GM23338 (cell line): ENCODE results near the gene JUP. TPM values are rescaled to one million over a fixed set of nuclear protein-coding genes. Genes with fewer than 3 reads are reported as not detected.

Experiments
- ATAC-seq: fragments of 200-7000 bp; cut with Tn5 transposase; 3 replicates; pipeline ENCODE4 v1.9.1; 2020
- DNase-seq: peaks from one replicate; pipeline ENCODE4 v3.0.0-alpha.2; 2015; ENCODE audit warnings: low spot score
- H2AFZ ChIP-seq: fragments of 200-600 bp; sonication (generic); 2 replicates; pipeline ENCODE4 v1.8.0; 2016; ENCODE audit warnings: antibody characterized with exemption, mild to moderate bottlenecking, moderate library complexity
- H3F3A ChIP-seq: fragments of 200-600 bp; sonication (generic); replicated peaks from 2 replicates; pipeline ENCODE4 v1.8.0; 2017; ENCODE audit warnings: antibody characterized with exemption, mixed run types, low read depth
- H3K27ac ChIP-seq: fragments of 200-600 bp; sonication (generic); 2 replicates; pipeline ENCODE4 v1.6.1; 2016; ENCODE audit warnings: low read depth
- H3K27me3 ChIP-seq: fragments of 200-600 bp; sonication (generic); 2 replicates; pipeline ENCODE4 v1.8.0; 2016; ENCODE audit warnings: mild to moderate bottlenecking, mixed run types, moderate library complexity; ENCODE audit not compliant: insufficient read depth
- H3K36me3 ChIP-seq: fragments of 200-600 bp; sonication (generic); 2 replicates; pipeline ENCODE4 v1.8.0; 2016; ENCODE audit warnings: mild to moderate bottlenecking; ENCODE audit not compliant: insufficient read depth
- H3K4me1 ChIP-seq: fragments of 200-600 bp; sonication (generic); 2 replicates; pipeline ENCODE4 v1.8.0; 2016; ENCODE audit warnings: mild to moderate bottlenecking, moderate library complexity; ENCODE audit not compliant: insufficient read depth
- H3K4me2 ChIP-seq: fragments of 200-600 bp; sonication (generic); 2 replicates; pipeline ENCODE4 v1.7.1; 2017; ENCODE audit warnings: mixed run types
- H3K4me3 ChIP-seq: fragments of 200-600 bp; sonication (generic); 2 replicates; pipeline ENCODE4 v1.6.1; 2016; ENCODE audit warnings: mixed run types
- H3K79me2 ChIP-seq: fragments of 200-600 bp; sonication (generic); replicated peaks from 2 replicates; pipeline ENCODE4 v1.8.0; 2017; ENCODE audit warnings: mild to moderate bottlenecking; ENCODE audit not compliant: insufficient read depth
- H3K9me2 ChIP-seq: fragments of 200-600 bp; sonication (generic); 2 replicates; pipeline ENCODE4 v1.8.0; 2017; ENCODE audit not compliant: insufficient read depth
- H4K20me1 ChIP-seq: fragments of 200-600 bp; sonication (generic); replicated peaks from 2 replicates; pipeline ENCODE4 v1.8.0; 2017; ENCODE audit warnings: mild to moderate bottlenecking; ENCODE audit not compliant: insufficient read depth
- H3K27ac Mint-ChIP-seq: 2 replicates; pipeline ENCODE4 v1.8.0; 2020; ENCODE audit warnings: inconsistent platforms, mild to moderate bottlenecking, moderate library complexity, mixed read lengths
- H3K27me3 Mint-ChIP-seq: 3 replicates; pipeline ENCODE4 v1.8.0; 2022; ENCODE audit warnings: low read depth, mild to moderate bottlenecking, moderate library complexity, mixed read lengths, inconsistent platforms; ENCODE audit not compliant: insufficient read depth, poor library complexity
- H3K36me3 Mint-ChIP-seq: 3 replicates; pipeline ENCODE4 v1.8.0; 2021; ENCODE audit warnings: low read depth, mild to moderate bottlenecking, inconsistent platforms, moderate library complexity, mixed read lengths
- H3K4me1 Mint-ChIP-seq: 3 replicates; pipeline ENCODE4 v1.8.0; 2020; ENCODE audit warnings: mild to moderate bottlenecking, inconsistent platforms, mixed read lengths
- H3K4me3 Mint-ChIP-seq: 3 replicates; pipeline ENCODE4 v1.8.0; 2021; ENCODE audit warnings: moderate library complexity, mild to moderate bottlenecking, inconsistent platforms, mixed read lengths
- H3K9me3 Mint-ChIP-seq: 3 replicates; pipeline ENCODE4 v1.8.0; 2020; ENCODE audit warnings: moderate library complexity, mild to moderate bottlenecking, inconsistent platforms, mixed read lengths
- CREB1 ChIP-seq: fragments of 250-450 bp; sonication (Bioruptor Pico); IDR thresholded peaks from 2 replicates; pipeline ENCODE4 v1.5.0; 2020; ENCODE audit warnings: low read depth, mild to moderate bottlenecking, moderate library complexity
- JUNB ChIP-seq: IDR thresholded peaks from one replicate; pipeline ENCODE4 v1.6.1; 2016; ENCODE audit warnings: antibody characterized with exemption; ENCODE audit not compliant: unreplicated experiment
- NANOG ChIP-seq: IDR thresholded peaks from 2 replicates; pipeline ENCODE4 v1.6.1; 2016; ENCODE audit warnings: antibody characterized with exemption, borderline replicate concordance
- POLR2AphosphoS5 ChIP-seq: IDR thresholded peaks from 2 replicates; pipeline ENCODE4 v1.6.1; 2016; ENCODE audit warnings: antibody characterized with exemption, low read depth
- ZNF114 ChIP-seq: fragments of 250-450 bp; sonication (Bioruptor Pico); IDR thresholded peaks from 2 replicates; pipeline ENCODE4 v1.5.0; 2020; ENCODE audit warnings: mild to moderate bottlenecking, moderate library complexity
- ZNF331 ChIP-seq: fragments of 250-450 bp; sonication (Bioruptor Pico); IDR thresholded peaks from 2 replicates; pipeline ENCODE4 v1.5.0; 2020; ENCODE audit warnings: low read depth, mild to moderate bottlenecking, moderate library complexity
- polyA plus RNA-seq: library from polyadenylated mRNA; unstranded; fragments of >200 nt; fragmentation: Nextera tagmentation; extraction: Ambion mirVana; gene quantifications from 2 replicates; pipeline ENCODE4 v1.2.1, GENCODE V29; 2016
- total RNA-seq: library from RNA; depleted of rRNA; stranded (reverse); fragments of >200 nt; shearing (Covaris generic); gene quantifications from 2 replicates; pipeline ENCODE4 v1.2.3, GENCODE V29; 2014
- TF ChIP-seq, protein P1 (sequence below), 2 experiments: fragments of 200-600 bp in 1 of 2; sonication (generic) in 1 of 2; conservative IDR thresholded peaks; 2 replicates each; pipeline versions ENCODE4 v1.5.1 to v1.6.1; 2016 to 2017; ENCODE audit warnings: antibody characterized with exemption in 2 of 2, low read depth in 2 of 2, mild to moderate bottlenecking in 2 of 2, moderate library complexity in 1 of 2
- TF ChIP-seq, protein P2 (sequence below): fragments of 250-450 bp; sonication (Bioruptor Pico); IDR thresholded peaks from 2 replicates; pipeline ENCODE4 v1.5.0; 2020; ENCODE audit warnings: mild to moderate bottlenecking, moderate library complexity
- TF ChIP-seq, protein P3 (sequence below): IDR thresholded peaks from 2 replicates; pipeline ENCODE4 v1.6.1; 2016; ENCODE audit warnings: antibody characterized with exemption

The JUP gene
- total and polyA plus RNA-seq, 2 experiments from 2014 or later, result 45.5 to 177 TPM

DNA sequence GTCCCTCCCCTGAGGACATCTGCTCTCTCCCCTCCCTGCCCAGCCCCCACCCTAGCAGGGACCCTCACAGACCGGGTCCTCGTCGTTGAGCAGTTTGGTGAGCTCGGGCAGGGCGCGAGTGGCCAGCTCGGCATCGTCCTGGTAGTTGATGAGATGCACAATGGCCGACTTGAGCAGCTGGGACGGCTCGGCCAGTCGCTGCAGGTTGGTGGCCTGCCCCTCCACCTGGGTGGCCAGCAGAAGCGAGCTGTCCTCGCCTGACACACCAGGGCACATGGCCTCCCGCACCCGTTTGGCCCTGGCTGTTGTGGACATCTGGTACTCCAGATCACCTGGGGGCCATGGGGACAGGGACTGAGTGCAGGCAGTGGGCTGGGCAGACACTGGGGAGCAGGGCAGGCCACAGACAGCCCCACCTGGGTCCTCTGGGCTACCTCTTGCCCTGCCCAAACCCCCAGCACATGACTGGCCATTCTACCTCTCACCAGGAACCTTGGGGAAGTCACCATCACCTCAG lies 17.1 kb downstream of the JUP start:
- Mint-ChIP-seq H3K27ac (no peak overlapping the region; the same call in 1 of the 2 replicates), H3K4me1 (peaks cover 29% of the 10 kb centered on the region), H3K9me3 (no peaks in the 10 kb centered on the region), H3K36me3 (peaks cover 69% of the 10 kb centered on the region), H3K27me3 (peaks cover 7% of the 10 kb centered on the region), H3K4me3 (no peak overlapping the region)
- Histone ChIP-seq H3K4me2 (no peak overlapping the region), H3K4me3 (no peak overlapping the region), H3K4me1 (peaks cover 26% of the 10 kb centered on the region), H4K20me1 (no peaks in the 10 kb centered on the region), H3K36me3 (peaks cover 15% of the 10 kb centered on the region), H2AFZ (no peak overlapping the region), H3F3A (0 out of 2 replicates have a peak, but pooled peaks cover 9% of the 10 kb centered on the region), H3K27ac (no peak overlapping the region; the same call in 1 of the 2 replicates), H3K9me2 (no peaks in the 10 kb centered on the region), H3K27me3 (no peaks in the 10 kb centered on the region), H3K79me2 (peaks cover 8% of the 10 kb centered on the region)
- no peak for ATAC-seq
- TF ChIP-seq POLR2AphosphoS5 (no peak), NANOG (no peak), ZNF114 (CRISPR knock-in tag) (no peak), CREB1 (CRISPR knock-in tag) (no peak), ZNF331 (CRISPR knock-in tag) (no peak), JUNB (no peak)
- TF ChIP-seq, protein P1, sequence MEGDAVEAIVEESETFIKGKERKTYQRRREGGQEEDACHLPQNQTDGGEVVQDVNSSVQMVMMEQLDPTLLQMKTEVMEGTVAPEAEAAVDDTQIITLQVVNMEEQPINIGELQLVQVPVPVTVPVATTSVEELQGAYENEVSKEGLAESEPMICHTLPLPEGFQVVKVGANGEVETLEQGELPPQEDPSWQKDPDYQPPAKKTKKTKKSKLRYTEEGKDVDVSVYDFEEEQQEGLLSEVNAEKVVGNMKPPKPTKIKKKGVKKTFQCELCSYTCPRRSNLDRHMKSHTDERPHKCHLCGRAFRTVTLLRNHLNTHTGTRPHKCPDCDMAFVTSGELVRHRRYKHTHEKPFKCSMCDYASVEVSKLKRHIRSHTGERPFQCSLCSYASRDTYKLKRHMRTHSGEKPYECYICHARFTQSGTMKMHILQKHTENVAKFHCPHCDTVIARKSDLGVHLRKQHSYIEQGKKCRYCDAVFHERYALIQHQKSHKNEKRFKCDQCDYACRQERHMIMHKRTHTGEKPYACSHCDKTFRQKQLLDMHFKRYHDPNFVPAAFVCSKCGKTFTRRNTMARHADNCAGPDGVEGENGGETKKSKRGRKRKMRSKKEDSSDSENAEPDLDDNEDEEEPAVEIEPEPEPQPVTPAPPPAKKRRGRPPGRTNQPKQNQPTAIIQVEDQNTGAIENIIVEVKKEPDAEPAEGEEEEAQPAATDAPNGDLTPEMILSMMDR (conservative IDR thresholded peaks at IDR 0.05; ENCODE audit: low read depth in 2 of 2), result no peak
- TF ChIP-seq, protein P2, sequence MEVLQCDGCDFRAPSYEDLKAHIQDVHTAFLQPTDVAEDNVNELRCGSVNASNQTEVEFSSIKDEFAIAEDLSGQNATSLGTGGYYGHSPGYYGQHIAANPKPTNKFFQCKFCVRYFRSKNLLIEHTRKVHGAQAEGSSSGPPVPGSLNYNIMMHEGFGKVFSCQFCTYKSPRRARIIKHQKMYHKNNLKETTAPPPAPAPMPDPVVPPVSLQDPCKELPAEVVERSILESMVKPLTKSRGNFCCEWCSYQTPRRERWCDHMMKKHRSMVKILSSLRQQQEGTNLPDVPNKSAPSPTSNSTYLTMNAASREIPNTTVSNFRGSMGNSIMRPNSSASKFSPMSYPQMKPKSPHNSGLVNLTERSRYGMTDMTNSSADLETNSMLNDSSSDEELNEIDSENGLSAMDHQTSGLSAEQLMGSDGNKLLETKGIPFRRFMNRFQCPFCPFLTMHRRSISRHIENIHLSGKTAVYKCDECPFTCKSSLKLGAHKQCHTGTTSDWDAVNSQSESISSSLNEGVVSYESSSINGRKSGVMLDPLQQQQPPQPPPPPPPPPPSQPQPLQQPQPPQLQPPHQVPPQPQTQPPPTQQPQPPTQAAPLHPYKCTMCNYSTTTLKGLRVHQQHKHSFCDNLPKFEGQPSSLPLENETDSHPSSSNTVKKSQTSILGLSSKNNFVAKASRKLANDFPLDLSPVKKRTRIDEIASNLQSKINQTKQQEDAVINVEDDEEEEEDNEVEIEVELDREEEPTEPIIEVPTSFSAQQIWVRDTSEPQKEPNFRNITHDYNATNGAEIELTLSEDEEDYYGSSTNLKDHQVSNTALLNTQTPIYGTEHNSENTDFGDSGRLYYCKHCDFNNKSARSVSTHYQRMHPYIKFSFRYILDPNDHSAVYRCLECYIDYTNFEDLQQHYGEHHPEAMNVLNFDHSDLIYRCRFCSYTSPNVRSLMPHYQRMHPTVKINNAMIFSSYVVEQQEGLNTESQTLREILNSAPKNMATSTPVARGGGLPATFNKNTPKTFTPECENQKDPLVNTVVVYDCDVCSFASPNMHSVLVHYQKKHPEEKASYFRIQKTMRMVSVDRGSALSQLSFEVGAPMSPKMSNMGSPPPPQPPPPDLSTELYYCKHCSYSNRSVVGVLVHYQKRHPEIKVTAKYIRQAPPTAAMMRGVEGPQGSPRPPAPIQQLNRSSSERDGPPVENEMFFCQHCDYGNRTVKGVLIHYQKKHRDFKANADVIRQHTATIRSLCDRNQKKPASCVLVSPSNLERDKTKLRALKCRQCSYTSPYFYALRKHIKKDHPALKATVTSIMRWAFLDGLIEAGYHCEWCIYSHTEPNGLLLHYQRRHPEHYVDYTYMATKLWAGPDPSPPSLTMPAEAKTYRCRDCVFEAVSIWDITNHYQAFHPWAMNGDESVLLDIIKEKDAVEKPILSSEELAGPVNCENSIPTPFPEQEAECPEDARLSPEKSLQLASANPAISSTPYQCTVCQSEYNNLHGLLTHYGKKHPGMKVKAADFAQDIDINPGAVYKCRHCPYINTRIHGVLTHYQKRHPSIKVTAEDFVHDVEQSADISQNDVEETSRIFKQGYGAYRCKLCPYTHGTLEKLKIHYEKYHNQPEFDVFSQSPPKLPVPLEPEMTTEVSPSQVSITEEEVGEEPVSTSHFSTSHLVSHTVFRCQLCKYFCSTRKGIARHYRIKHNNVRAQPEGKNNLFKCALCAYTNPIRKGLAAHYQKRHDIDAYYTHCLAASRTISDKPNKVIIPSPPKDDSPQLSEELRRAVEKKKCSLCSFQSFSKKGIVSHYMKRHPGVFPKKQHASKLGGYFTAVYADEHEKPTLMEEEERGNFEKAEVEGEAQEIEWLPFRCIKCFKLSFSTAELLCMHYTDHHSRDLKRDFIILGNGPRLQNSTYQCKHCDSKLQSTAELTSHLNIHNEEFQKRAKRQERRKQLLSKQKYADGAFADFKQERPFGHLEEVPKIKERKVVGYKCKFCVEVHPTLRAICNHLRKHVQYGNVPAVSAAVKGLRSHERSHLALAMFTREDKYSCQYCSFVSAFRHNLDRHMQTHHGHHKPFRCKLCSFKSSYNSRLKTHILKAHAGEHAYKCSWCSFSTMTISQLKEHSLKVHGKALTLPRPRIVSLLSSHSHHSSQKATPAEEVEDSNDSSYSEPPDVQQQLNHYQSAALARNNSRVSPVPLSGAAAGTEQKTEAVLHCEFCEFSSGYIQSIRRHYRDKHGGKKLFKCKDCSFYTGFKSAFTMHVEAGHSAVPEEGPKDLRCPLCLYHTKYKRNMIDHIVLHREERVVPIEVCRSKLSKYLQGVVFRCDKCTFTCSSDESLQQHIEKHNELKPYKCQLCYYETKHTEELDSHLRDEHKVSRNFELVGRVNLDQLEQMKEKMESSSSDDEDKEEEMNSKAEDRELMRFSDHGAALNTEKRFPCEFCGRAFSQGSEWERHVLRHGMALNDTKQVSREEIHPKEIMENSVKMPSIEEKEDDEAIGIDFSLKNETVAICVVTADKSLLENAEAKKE, result no peak
- TF ChIP-seq, protein P3, sequence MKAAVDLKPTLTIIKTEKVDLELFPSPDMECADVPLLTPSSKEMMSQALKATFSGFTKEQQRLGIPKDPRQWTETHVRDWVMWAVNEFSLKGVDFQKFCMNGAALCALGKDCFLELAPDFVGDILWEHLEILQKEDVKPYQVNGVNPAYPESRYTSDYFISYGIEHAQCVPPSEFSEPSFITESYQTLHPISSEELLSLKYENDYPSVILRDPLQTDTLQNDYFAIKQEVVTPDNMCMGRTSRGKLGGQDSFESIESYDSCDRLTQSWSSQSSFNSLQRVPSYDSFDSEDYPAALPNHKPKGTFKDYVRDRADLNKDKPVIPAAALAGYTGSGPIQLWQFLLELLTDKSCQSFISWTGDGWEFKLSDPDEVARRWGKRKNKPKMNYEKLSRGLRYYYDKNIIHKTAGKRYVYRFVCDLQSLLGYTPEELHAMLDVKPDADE, result no peak
- DNase-seq, result no peak
